Activated CD4-positive, alpha-beta T cell treated with anti-CD3 and anti-CD28 coated beads, Interleukin-2, amount 50 U/mL, for 16 hours (primary cell): ENCODE results near the gene DHX9.
"Not testable (repeated sequence)": the region's sequence is repeated elsewhere in the genome, so short reads cannot be mapped to it uniquely, and the experiment has no call there.

Experiments
- DNase-seq: peaks from one replicate; pipeline ENCODE4 v3.0.0-alpha.2; 2020

Gene DHX9

GRCh38 chr1:182890927-182891610 is 51.9 kb downstream of the DHX9 start:
- DNase-seq, result no peak

GRCh38 chr1:182897696-182898095 is 58.5 kb downstream of the DHX9 start:
- no peak for DNase-seq

GRCh38 chr1:182901946-182902345 is 62.8 kb downstream of the DHX9 start:
- not testable (repeated sequence) for DNase-seq

DNA sequence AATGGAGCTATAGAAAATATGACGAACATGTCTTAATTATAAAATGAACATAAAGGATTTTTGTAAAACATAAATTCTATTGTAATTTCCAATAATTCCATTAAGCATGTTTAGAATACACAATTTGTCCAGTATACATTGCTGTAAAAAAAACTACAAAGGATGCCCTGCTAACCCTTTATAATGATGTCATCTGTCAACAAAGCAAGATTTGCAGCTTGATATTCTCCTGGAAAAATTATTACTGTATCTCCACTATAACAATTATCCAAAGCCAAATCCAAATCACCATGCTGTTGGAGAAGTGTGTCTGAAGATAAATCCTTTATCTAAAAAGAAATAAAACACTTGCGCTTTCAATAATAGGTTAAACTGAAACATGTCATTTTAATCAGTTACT is 66.2 kb downstream of the DHX9 start:
- DNase-seq, result no peak

DNA sequence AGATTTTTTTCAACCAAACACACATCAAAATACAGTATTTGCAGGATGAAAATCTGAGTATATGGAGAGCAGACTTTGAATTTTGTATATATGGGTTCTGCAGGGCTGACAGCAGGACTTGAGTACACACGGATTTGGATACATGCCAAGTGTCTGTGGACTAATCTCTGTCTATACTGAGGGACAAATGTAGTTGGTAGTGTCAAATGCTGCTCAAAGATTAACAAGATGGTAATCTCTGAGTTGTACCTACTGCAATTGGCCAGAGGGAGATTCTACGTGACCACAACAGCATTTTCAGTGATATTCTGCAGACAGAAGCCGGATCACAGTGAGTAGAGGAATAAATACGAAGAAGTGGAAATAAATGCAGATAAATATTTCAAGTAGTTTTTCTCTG is 70.4 kb downstream of the DHX9 start:
- no peak for DNase-seq

GRCh38 chr1:182910143-182910542 is 71.0 kb downstream of the DHX9 start:
- DNase-seq, result no peak

DNA sequence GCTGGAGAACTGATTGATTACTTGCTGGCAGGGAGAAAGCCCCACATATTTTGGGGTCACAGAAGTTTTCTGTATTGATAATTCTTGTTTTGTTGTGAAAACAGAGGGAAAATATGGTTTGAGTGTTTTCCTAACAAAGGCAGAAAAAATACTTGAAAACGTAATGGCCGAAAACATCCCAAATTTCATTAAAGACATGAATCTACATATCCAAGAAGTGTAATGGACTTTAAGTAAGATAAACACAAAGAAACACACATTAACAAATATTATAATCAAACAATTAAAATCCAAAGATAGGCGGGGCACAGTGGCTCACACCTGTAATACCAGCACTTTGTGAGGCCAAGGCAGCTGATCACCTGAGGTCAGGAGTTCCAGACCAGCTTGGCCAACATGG is 74.3 kb downstream of the DHX9 start:
- DNase-seq, result no peak

DNA sequence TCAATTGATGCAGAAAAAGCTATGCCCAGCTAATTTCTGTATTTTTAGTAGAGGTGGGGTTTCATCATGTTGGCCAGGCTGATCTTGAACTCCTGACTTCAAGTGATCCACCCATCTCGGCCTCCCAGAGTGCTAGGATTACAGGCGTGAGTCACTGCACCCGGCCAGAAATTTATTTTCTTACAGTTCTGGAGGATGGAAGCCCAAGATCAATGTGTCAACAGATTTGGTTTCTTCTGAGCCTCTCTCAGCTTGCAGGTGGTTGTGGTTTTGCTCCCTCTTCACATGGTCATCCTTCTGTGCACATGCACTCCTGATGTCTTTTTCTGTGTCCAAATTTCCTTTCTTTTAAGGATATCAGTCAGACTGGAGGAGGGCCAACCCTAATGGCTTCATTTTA is 78.2 kb downstream of the DHX9 start:
- DNase-seq, result no peak

GRCh38 chr1:182925661-182926060 is 86.5 kb downstream of the DHX9 start:
- no peak for DNase-seq

- no peak for DNase-seq
These were observed 88.7 kb downstream of the DHX9 start for GRCh38 chr1:182927693-182928433.

DNA sequence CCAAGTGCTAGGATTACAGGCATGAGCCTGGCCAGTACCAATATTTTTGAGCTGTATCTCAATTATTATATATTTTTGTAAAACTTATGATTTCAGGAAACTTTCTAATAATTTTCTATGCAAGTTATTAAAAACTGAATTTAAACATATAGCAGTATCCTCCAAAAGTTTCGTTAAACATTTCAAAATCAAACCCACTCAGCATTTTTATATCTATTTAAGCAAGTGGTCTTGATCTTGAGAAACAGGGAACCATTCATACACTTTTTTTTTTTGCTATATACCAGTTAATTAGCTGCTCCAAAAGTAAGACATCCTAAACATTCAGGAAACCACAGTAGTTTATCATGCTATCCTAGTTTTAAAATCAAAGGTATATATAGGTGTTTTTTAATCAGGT is 91.8 kb downstream of the DHX9 start:
- DNase-seq, result no peak

GRCh38 chr1:182935716-182936115 is 96.6 kb downstream of the DHX9 start:
- no peak for DNase-seq
